Aorta (tissue), 5 donors: ENCODE measurements around the gene TULP4. TPM values are rescaled to one million over a fixed set of nuclear protein-coding genes. Genes with fewer than 3 reads are reported as not detected.

ENCODE experiments used
- ATAC-seq: fragments of 200-7000 bp; cut with Tn5 transposase; one replicate; pipeline ENCODE4 v1.9.1; 2022; ENCODE audit warnings: moderate library complexity; ENCODE audit not compliant: low FRiP score
- DNase-seq, 2 donors: peaks; one replicate each; pipeline ENCODE4 v3.0.0-alpha.2; 2020
- H3K27ac ChIP-seq, 2 donors: one replicate each; pipeline ENCODE4 v1.5.1; 2013; ENCODE audit warnings: low read length in 2 of 2, mild to moderate bottlenecking in 2 of 2, moderate library complexity in 2 of 2, control low read depth in 1 of 2, inconsistent platforms in 1 of 2, low read depth in 1 of 2
- H3K27me3 ChIP-seq, 2 donors: one replicate each; pipeline ENCODE4 v1.6.1; 2013; ENCODE audit warnings: control low read depth in 1 of 2, low read length in 1 of 2, mild to moderate bottlenecking in 1 of 2, moderate library complexity in 1 of 2; ENCODE audit not compliant: insufficient read depth in 2 of 2, control insufficient read depth in 1 of 2
- H3K36me3 ChIP-seq, 2 donors: one replicate each; pipeline ENCODE4 v1.6.1; 2013; ENCODE audit warnings: control low read depth in 1 of 2, low read length in 1 of 2, mild to moderate bottlenecking in 1 of 2; ENCODE audit not compliant: insufficient read depth in 2 of 2, control insufficient read depth in 1 of 2
- H3K4me1 ChIP-seq, 2 donors: one replicate each; pipeline ENCODE4 v1.6.1; 2013; ENCODE audit warnings: low read length in 2 of 2, control low read depth in 1 of 2, mild to moderate bottlenecking in 1 of 2, moderate library complexity in 1 of 2; ENCODE audit not compliant: insufficient read depth in 2 of 2, control insufficient read depth in 1 of 2
- H3K4me3 ChIP-seq, 2 donors: one replicate each; pipeline ENCODE4 v1.5.1; 2013; ENCODE audit warnings: low read length in 2 of 2, control low read depth in 1 of 2, mild to moderate bottlenecking in 1 of 2
- H3K9me3 ChIP-seq: one replicate; pipeline ENCODE4 v1.6.1; 2013; ENCODE audit warnings: mild to moderate bottlenecking, low read length; ENCODE audit not compliant: control insufficient read depth
- WGBS, 2 donors: extraction: QIAGEN DNeasy Blood & Tissue Kit; methylation state at CpG; one replicate each; pipeline ENCODE4 v1.1.7; 2013; 5-methylcytosine and 5-hydroxymethylcytosine counted together
- intact Hi-C, 2 donors: fragments of 100-400 bp; cut with DNase I; formaldehyde crosslinking; loops; one replicate each; pipeline versions ENCODE4 v1.14.2 to v1.15.0; 2022
- polyA plus RNA-seq, 2 donors: library from polyadenylated mRNA; stranded (reverse); fragments of 200-250 nt; gene quantifications; one replicate each; pipeline ENCODE4 v1.2.3, GENCODE V29; 2013
- total RNA-seq, 2 donors: library from RNA; stranded (reverse); fragmentation: NEBNext Ultra II Directional; extraction: Animal tissue kit (Norgen Biotek cat#: 25700); gene quantifications; one replicate each; pipeline ENCODE4 v1.2.1, GENCODE V29; 2021
- donor health status: healthy with polysubstance abuse.
- donor health status: Bipolar disorder and iron deficiency.
- donor health status: DM: no; HTN: no; CAD: no.
- donor health status: DM: no; HTN: no; CAD: no.
- donor health status: DM: yes; HTN: yes; CAD: no.

TULP4 gene
- total and polyA plus RNA-seq, 4 donors = 2.4 to 86.1 (median 40.0) TPM

- peaks cover 2% of the 10 kb centered on the region in 2 donors for H3K4me1 ChIP-seq
- H3K4me3 ChIP-seq = no peak overlapping the region
- DNase-seq (no peak), ATAC-seq (no peak)
- H3K9me3 ChIP-seq = no peaks in the 10 kb centered on the region
- H3K27me3 ChIP-seq = no peaks in the 10 kb centered on the region
- H3K27ac ChIP-seq = no peak overlapping the region
- H3K36me3 ChIP-seq = no peaks in the 10 kb centered on the region
- WGBS, 2 donors = 96 to 99% methylated on average over 9 of the region's 9 CpGs
- intact Hi-C loops = no loop called here
These were observed 95.7 kb downstream of the TULP4 start for GRCh38 chr6:158408013-158408412.

- Histone ChIP-seq H3K36me3 (peaks cover 0 to 2% of the 10 kb centered on the region in 2 donors), H3K4me3 (no peak overlapping the region), H3K9me3 (no peaks in the 10 kb centered on the region), H3K27me3 (no peaks in the 10 kb centered on the region), H3K4me1 (peaks cover 2% of the 10 kb centered on the region in 2 donors), H3K27ac (no peak overlapping the region)
- DNase-seq = peak in 1 of 2 donors; percentile 66
- peak; percentile 68 for ATAC-seq
- intact Hi-C loops = no loop called here
- 29 to 37% methylated on average over 9 of the region's 9 CpGs for WGBS, 2 donors
These were observed 96.4 kb downstream of the TULP4 start for GRCh38 chr6:158408552-158409130.

- DNase-seq = no peak
- WGBS, 2 donors = 41 to 47% methylated on average over 3 of the region's 3 CpGs
These were observed 97.2 kb downstream of the TULP4 start for GRCh38 chr6:158409451-158409850.

GRCh38 chr6:158410784-158411183, 98.5 kb downstream of the TULP4 start:
- no peak for DNase-seq
- peaks cover 0 to 2% of the 10 kb centered on the region in 2 donors for H3K36me3 ChIP-seq
- peaks cover 0 to 2% of the 10 kb centered on the region in 2 donors for H3K4me1 ChIP-seq
- H3K27ac ChIP-seq = no peak overlapping the region
- no peak for ATAC-seq
- H3K9me3 ChIP-seq = no peaks in the 10 kb centered on the region
- intact Hi-C loops = no loop called here
- 88 to 98% methylated on average over 8 of the region's 8 CpGs for WGBS, 2 donors
- H3K4me3 ChIP-seq = no peak overlapping the region
- H3K27me3 ChIP-seq = no peaks in the 10 kb centered on the region

More at GRCh38 chr6:158409451-158409850, 97.2 kb downstream of the TULP4 start:
- Histone ChIP-seq H3K27ac (peak overlapping the region in 1 of 2 donors; percentile 30), H3K9me3 (no peaks in the 10 kb centered on the region), H3K4me3 (no peak overlapping the region), H3K36me3 (peaks cover 0 to 2% of the 10 kb centered on the region in 2 donors), H3K27me3 (no peaks in the 10 kb centered on the region), H3K4me1 (peaks cover 2% of the 10 kb centered on the region in 2 donors)
- ATAC-seq = peak; percentile 69
- intact Hi-C loops = no loop called here

GRCh38 chr6:158411998-158412397, 99.7 kb downstream of the TULP4 start:
- intact Hi-C loops = no loop called here
- no peak overlapping the region for H3K27ac ChIP-seq
- H3K36me3 ChIP-seq = peaks cover 0 to 4% of the 10 kb centered on the region in 2 donors
- no peak for ATAC-seq
- WGBS, 2 donors = 94 to 95% methylated on average over 4 of the region's 4 CpGs
- no peaks in the 10 kb centered on the region for H3K27me3 ChIP-seq
- H3K4me3 ChIP-seq = no peak overlapping the region
- peaks cover 0 to 2% of the 10 kb centered on the region in 2 donors for H3K4me1 ChIP-seq
- no peaks in the 10 kb centered on the region for H3K9me3 ChIP-seq
- DNase-seq = no peak

- 92 to 96% methylated on average over 16 of the region's 16 CpGs for WGBS, 2 donors
- no peak for ATAC-seq
These were observed 100.8 kb downstream of the TULP4 start for GRCh38 chr6:158413028-158413427.

GRCh38 chr6:158413814-158414565, 101.7 kb downstream of the TULP4 start:
- Histone ChIP-seq H3K27me3 (no peaks in the 10 kb centered on the region), H3K4me3 (no peak overlapping the region), H3K27ac (no peak overlapping the region), H3K4me1 (peaks cover 0 to 2% of the 10 kb centered on the region in 2 donors), H3K9me3 (no peaks in the 10 kb centered on the region), H3K36me3 (peaks cover 0 to 4% of the 10 kb centered on the region in 2 donors)
- WGBS, 2 donors = 93 to 96% methylated on average over 5 of the region's 5 CpGs
- intact Hi-C loops = no loop called here
- ATAC-seq = no peak
- DNase-seq = no peak

More at GRCh38 chr6:158413028-158413427, 100.8 kb downstream of the TULP4 start:
- intact Hi-C loops = no loop called here
- DNase-seq = no peak
- Histone ChIP-seq H3K27me3 (no peaks in the 10 kb centered on the region), H3K36me3 (peaks cover 0 to 4% of the 10 kb centered on the region in 2 donors), H3K4me3 (no peak overlapping the region), H3K9me3 (no peaks in the 10 kb centered on the region), H3K27ac (no peak overlapping the region), H3K4me1 (peaks cover 0 to 2% of the 10 kb centered on the region in 2 donors)

- no peaks in the 10 kb centered on the region for H3K4me1 ChIP-seq
- H3K9me3 ChIP-seq = no peaks in the 10 kb centered on the region
- intact Hi-C loops = no loop called here
- H3K36me3 ChIP-seq = peaks cover 0 to 4% of the 10 kb centered on the region in 2 donors
- WGBS, 2 donors = 40 to 50% methylated on average over 5 of the region's 5 CpGs
- DNase-seq (no peak), ATAC-seq (no peak)
- H3K27ac ChIP-seq = no peak overlapping the region
- H3K4me3 ChIP-seq = no peak overlapping the region
- no peaks in the 10 kb centered on the region for H3K27me3 ChIP-seq
These were observed 102.6 kb downstream of the TULP4 start for GRCh38 chr6:158414851-158415262.

- no peak for ATAC-seq
- no peaks in the 10 kb centered on the region for H3K4me1 ChIP-seq
- H3K36me3 ChIP-seq = peaks cover 0 to 4% of the 10 kb centered on the region in 2 donors
- WGBS, 2 donors = 90 to 96% methylated on average over 7 of the region's 7 CpGs
- H3K9me3 ChIP-seq = no peaks in the 10 kb centered on the region
- no peaks in the 10 kb centered on the region for H3K27me3 ChIP-seq
- DNase-seq = no peak
- no peak overlapping the region for H3K4me3 ChIP-seq
- intact Hi-C loops = no loop called here
- no peak overlapping the region for H3K27ac ChIP-seq
These were observed 103.4 kb downstream of the TULP4 start for GRCh38 chr6:158415666-158416065.
